ENCODE results near the gene GCNA. TPM values are rescaled to one million over a fixed set of nuclear protein-coding genes. Genes with fewer than 3 reads are reported as not detected.

The GCNA gene
- total RNA-seq, 1 donor from 2014 or later = 3.4 TPM

DNA sequence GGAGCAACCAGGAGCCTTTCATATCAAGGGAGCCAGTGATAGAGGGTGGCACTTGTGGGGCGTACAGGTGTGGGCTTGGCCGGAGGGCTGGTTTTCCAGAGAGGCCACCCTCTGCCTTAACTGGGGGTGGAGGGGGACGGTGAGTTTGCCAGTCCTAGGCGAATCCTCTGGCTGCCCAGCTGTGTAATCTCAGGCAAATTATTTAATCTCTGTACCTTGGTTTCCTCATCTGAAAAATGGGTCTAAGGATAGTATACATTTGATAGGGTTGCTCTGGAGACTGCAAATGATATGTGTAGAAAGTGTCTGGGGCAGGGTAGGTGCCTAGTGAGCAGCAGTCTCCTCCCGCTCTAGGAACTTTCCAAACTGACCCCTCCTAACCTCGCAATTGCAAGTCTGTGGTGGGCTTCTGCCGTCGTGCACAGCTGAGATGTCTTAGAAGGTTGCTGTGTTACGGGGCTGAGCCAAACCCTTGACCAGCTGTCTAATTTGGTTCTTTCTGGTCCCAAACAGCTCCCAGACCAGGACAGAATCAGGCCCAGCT lies 43.9 kb downstream of the GCNA start:
- no peak overlapping the region for H3K4me3 Mint-ChIP-seq (ENCODE audit: low read depth)
- H3K36me3 Mint-ChIP-seq (ENCODE audit: low read depth) = peaks cover 8% of the 10 kb centered on the region
- H3K27ac Mint-ChIP-seq = peak overlapping the region; percentile 91
- H3K4me1 Mint-ChIP-seq (ENCODE audit: low read depth) = peaks cover 51% of the 10 kb centered on the region
- intact Hi-C loops (cut with micrococcal nuclease) = no loop called here
- H3K27me3 Mint-ChIP-seq (ENCODE audit: low read depth) = no peaks in the 10 kb centered on the region
- H3K9me3 Mint-ChIP-seq = no peaks in the 10 kb centered on the region
- no peak for DNase-seq (ENCODE audit: low spot score)

DNA sequence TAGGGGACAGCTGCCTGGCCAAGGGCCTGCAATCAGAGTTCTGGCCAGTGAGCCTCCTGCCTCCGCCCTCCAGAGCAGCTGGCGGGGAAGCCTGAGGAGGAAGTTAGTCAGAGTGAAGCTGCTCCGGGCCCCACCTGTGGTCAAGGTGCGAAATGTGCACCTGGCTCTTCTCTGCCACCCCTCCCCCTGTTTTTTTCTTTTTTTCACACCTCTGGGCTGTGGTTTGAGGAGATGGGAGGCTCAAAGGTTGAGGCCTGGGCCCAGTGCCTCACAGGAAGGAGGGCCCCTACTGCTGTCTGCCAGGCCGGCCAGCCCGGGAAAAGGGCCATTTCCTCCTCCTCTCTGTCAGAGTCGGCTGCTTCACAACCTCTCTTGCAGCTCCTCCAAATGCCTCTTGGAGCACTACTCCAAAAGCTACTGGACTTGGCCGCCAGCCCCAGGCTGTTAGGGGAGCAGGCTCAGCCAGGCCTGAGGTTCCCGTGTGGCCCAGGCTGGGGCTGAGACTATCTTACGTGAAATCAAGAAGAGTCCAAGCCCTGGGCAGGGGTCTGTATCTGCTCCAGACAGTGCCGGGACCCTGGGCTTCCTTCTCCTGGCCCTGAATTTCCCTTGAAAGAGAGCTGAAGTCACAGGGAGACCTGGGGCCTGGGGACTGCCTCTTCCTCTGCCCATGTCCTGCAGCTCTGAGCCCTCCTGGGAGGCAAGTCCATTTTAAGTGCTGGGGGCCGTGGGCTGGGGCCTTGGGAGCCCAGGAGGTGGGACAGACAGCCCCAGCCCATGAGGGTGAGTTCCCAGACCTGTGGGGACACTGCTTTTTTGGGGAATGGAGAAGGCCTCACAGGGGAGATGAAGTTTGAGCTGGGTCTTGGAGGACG lies 44.6 kb downstream of the GCNA start:
- peaks cover 46% of the 10 kb centered on the region for H3K4me1 Mint-ChIP-seq (ENCODE audit: low read depth)
- peaks cover 8% of the 10 kb centered on the region for H3K36me3 Mint-ChIP-seq (ENCODE audit: low read depth)
- peak overlapping the region; percentile 57 for H3K4me3 Mint-ChIP-seq (ENCODE audit: low read depth)
- DNase-seq (ENCODE audit: low spot score) = peak; percentile 25
- intact Hi-C loops (cut with micrococcal nuclease) = no loop called here
- no peaks in the 10 kb centered on the region for H3K27me3 Mint-ChIP-seq (ENCODE audit: low read depth)
- H3K27ac Mint-ChIP-seq = peak overlapping the region; percentile 91
- no peaks in the 10 kb centered on the region for H3K9me3 Mint-ChIP-seq

DNA sequence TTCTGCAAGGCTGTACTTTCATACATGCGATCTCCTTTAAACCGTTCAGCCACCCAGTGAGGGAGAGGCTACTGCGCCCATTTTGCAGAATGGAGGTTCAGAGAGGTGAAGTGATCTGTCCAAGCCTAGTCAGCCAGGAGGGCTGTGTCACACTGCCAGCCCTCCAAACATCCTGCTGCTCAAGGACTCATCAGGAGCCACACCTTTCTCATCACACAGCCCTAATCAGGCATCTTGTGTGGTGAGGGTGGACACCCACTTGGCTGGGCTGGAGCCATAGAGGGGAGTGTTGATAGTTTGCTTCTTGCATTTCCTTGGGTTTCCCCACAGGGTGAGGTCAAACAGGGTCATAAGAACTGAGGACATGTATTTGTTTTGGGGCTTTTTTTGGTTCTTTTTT lies 45.5 kb downstream of the GCNA start:
- Mint-ChIP-seq H3K4me1 (ENCODE audit: low read depth) (peaks cover 38% of the 10 kb centered on the region), H3K4me3 (ENCODE audit: low read depth) (peak overlapping the region; percentile 55), H3K27ac (peak overlapping the region; percentile 91), H3K27me3 (ENCODE audit: low read depth) (no peaks in the 10 kb centered on the region), H3K36me3 (ENCODE audit: low read depth) (peaks cover 8% of the 10 kb centered on the region), H3K9me3 (no peaks in the 10 kb centered on the region)
- intact Hi-C loops (cut with micrococcal nuclease) = no loop called here
- no peak for DNase-seq (ENCODE audit: low spot score)

DNA sequence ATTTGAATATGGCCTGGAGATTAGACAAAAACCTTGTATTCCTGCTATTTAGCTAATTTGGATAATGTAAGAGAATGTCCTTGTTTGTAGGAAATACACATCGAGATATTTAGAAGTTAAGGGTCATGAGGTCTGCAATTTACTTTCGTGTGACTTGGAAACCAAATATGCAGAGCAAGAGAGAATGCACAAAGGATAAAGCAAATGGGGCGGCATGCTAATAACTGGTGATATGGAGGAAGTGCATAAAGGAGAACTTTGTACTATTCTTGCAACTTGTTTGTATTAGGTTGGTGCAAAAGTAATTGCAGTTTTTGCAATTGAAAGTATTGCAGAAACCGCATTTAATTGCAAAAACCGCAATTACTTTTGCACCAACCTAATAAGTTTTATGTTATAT lies 47.2 kb downstream of the GCNA start:
- intact Hi-C loops (cut with micrococcal nuclease) = no loop called here
- H3K4me1 Mint-ChIP-seq (ENCODE audit: low read depth) = peaks cover 32% of the 10 kb centered on the region
- H3K27me3 Mint-ChIP-seq (ENCODE audit: low read depth) = no peaks in the 10 kb centered on the region
- no peak for DNase-seq (ENCODE audit: low spot score)
- no peak overlapping the region for H3K27ac Mint-ChIP-seq
- no peak overlapping the region for H3K4me3 Mint-ChIP-seq (ENCODE audit: low read depth)
- no peaks in the 10 kb centered on the region for H3K36me3 Mint-ChIP-seq (ENCODE audit: low read depth)
- H3K9me3 Mint-ChIP-seq = no peaks in the 10 kb centered on the region

DNA sequence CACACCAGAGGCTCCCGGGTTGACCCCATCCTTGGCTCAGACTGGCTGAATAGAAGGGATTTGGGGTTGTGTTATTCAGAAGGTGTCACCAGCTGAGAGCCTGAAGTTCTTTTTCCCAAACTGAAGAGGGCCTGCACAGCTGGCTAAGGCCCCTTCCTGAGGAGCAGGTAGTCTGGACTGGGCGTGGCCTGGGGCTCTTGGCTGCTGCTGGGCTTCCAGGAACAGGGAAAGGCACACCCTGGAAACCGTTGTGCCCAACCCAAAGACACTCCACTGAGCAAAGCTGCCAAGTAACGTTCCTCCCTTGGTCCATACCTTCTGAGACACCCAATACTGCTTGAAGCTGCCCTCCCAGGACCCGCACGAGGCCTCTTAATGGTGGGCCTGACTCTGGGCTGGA lies 48.3 kb downstream of the GCNA start:
- Mint-ChIP-seq H3K36me3 (ENCODE audit: low read depth) (no peaks in the 10 kb centered on the region), H3K4me3 (ENCODE audit: low read depth) (no peak overlapping the region), H3K27ac (no peak overlapping the region), H3K27me3 (ENCODE audit: low read depth) (no peaks in the 10 kb centered on the region), H3K4me1 (ENCODE audit: low read depth) (peaks cover 27% of the 10 kb centered on the region), H3K9me3 (no peaks in the 10 kb centered on the region)
- intact Hi-C loops (cut with micrococcal nuclease) = no loop called here
- DNase-seq (ENCODE audit: low spot score) = no peak

DNA sequence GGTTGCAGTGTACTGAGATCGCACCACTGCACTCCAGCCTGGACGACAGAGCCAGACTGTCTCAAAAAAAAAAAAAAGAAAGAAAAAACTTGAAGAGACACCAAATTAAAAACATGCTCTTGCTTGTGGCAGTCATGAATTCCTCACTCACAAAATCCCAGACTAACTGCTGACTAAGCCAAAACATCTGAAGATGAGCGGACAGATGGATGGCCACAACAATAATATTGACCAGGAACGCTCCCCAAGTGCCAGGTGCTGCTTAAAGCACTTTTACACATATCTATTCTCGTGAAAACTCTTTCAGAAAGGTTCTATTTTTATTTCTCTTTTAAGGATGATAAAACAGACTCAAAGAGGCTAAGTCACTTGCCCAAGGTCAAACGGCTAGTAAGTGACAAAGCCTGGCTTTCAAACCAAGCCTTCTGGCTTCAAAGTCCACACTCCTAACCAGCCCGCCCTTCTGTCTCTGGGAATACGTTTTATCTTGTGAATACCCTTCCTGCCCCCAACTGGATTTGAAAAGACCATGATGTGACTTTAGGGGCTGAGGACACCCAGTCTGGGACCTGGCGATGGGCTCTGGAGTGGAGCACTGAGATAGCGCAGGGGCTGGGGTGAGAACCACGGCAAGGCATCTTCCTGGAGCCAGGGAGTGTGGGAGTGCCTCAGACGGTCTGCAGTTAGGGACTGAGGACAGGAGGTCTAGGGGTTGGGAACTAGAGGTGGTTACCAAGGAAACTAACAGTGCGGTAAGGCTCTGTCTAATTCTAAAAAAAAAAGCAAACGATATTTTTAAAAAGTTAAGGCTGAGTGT lies 49.6 kb downstream of the GCNA start:
- no peak for DNase-seq (ENCODE audit: low spot score)
- Mint-ChIP-seq H3K4me3 (ENCODE audit: low read depth) (no peak overlapping the region), H3K27me3 (ENCODE audit: low read depth) (no peaks in the 10 kb centered on the region), H3K27ac (no peak overlapping the region), H3K36me3 (ENCODE audit: low read depth) (no peaks in the 10 kb centered on the region), H3K4me1 (ENCODE audit: low read depth) (peaks cover 17% of the 10 kb centered on the region), H3K9me3 (no peaks in the 10 kb centered on the region)
- intact Hi-C loops (cut with micrococcal nuclease) = no loop called here

DNA sequence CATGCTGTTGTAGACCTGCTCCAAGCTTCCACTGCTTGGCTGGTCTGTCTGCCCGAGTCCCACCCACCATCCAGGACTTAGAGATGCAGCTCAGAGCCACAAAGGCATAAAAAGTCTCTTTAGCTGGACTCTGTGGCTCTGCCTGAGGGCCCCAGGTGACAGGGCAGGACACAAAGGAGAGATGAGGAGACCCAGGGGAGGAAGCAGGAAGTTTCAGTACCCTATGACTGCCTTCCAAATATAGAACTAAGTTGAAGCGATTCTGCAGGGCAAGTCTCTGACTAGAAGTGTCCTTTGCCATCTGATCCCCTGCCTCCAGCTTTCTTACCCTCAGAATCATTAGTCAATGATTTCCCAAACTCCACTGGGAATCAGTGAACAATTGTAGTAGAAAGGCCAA lies 51.2 kb downstream of the GCNA start:
- no peaks in the 10 kb centered on the region for H3K9me3 Mint-ChIP-seq
- H3K4me1 Mint-ChIP-seq (ENCODE audit: low read depth) = peaks cover 5% of the 10 kb centered on the region
- no peak overlapping the region for H3K27ac Mint-ChIP-seq
- H3K4me3 Mint-ChIP-seq (ENCODE audit: low read depth) = no peak overlapping the region
- no peak for DNase-seq (ENCODE audit: low spot score)
- intact Hi-C loops (cut with micrococcal nuclease) = no loop called here
- no peaks in the 10 kb centered on the region for H3K36me3 Mint-ChIP-seq (ENCODE audit: low read depth)
- H3K27me3 Mint-ChIP-seq (ENCODE audit: low read depth) = no peaks in the 10 kb centered on the region

DNA sequence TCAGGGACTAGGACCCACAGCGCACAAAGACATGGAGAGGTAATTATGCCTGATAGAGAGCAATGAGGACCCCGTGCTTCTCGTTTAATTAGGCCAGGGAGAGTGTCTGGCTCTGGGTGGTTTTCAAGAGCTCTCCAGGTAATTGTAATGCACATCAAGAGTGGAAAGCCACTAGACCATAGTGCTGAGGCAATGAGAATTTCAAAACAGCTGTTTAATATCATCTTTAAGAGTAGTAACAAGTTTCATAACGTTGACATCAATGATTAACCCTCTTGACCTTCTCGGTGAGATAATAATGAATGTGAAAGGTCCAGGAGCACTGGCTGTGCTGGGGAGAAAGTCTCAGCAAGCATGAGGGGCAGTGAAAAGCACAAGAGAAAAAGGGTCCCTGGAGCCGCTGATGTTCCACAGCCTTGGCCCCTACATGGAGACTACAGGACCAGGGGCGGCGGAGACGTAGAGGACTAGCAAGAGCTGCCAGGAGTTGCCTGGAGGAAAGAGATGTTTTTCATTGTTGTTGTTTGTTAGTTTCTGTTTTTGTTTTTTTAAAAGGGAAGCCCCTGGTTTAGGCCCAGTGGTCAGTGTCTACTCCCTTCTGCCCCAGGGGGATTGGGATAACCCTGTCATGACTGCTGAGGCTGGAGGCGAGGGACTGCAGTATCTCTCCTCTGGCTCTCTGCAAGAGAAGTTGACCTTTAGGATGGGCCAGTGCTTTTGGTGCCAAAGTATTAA lies 54.9 kb downstream of the GCNA start:
- no peaks in the 10 kb centered on the region for H3K27me3 Mint-ChIP-seq (ENCODE audit: low read depth)
- intact Hi-C loops (cut with micrococcal nuclease) = no loop called here
- H3K4me3 Mint-ChIP-seq (ENCODE audit: low read depth) = no peak overlapping the region
- no peak overlapping the region for H3K27ac Mint-ChIP-seq
- H3K9me3 Mint-ChIP-seq = no peaks in the 10 kb centered on the region
- no peak for DNase-seq (ENCODE audit: low spot score)
- peaks cover 17% of the 10 kb centered on the region for H3K4me1 Mint-ChIP-seq (ENCODE audit: low read depth)
- H3K36me3 Mint-ChIP-seq (ENCODE audit: low read depth) = no peaks in the 10 kb centered on the region

DNA sequence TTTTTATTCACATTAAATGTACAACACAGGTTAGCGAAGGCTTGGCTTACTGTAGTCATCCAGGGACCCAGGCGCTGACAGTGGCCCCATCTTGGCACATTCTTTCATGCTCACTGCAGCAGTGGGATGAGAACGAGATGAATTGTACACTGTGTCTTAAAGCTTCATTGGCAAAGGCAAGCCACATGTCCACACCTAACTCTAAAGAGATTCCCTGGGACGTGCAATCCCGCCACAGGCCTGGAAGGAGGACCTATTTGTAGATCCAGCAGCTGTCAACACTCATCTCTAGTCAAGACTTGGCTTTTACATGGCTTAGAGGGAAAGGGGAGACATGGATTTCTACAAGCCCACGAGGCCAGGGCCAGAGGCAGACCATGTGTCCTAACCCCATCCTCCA lies 56.1 kb downstream of the GCNA start:
- Mint-ChIP-seq H3K27ac (no peak overlapping the region), H3K4me3 (ENCODE audit: low read depth) (no peak overlapping the region), H3K9me3 (no peaks in the 10 kb centered on the region), H3K4me1 (ENCODE audit: low read depth) (peaks cover 15% of the 10 kb centered on the region), H3K27me3 (ENCODE audit: low read depth) (no peaks in the 10 kb centered on the region), H3K36me3 (ENCODE audit: low read depth) (no peaks in the 10 kb centered on the region)
- intact Hi-C loops (cut with micrococcal nuclease) = no loop called here
- no peak for DNase-seq (ENCODE audit: low spot score)

DNA sequence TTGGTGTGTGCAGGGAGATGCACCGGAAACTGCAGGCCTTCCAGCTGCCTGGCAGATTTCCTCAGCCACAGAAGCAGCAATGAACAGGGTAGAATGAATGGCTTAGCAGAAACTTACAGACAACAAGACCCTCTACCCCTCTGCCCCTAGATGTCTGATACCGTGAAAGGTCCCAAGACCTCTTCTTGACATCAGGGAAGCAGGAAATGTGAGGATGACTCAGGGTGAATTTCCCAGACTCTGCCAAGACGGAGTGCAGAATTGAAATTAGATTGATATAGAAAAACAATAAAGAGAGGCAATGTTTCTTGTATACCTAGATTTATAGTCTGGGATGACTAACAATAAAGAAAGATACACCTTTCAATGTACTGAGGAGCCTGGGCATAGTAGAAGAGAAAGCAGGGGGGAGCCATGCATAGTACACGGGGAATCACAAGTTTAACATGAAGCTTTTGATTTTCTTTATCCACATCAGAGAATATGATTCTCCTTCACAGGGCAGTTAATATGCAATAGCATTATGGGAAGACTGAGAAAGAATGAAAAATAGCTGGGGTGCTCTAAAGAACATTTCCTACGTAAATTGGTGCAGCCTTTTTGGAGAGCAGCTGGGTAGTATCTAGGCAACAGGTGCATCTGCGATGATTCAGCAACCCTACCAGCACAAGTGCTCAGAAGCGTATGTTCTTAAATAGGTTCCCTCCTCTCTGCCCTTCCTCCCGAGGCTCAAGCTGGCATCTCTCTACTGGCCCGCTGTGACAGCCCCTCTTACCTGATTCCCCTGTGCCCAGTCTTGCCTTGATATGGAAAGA lies 58.4 kb downstream of the GCNA start:
- intact Hi-C loops (cut with micrococcal nuclease) = no loop called here
- peaks cover 12% of the 10 kb centered on the region for H3K4me1 Mint-ChIP-seq (ENCODE audit: low read depth)
- peak overlapping the region; percentile 67 for H3K27ac Mint-ChIP-seq
- no peak for DNase-seq (ENCODE audit: low spot score)
- H3K27me3 Mint-ChIP-seq (ENCODE audit: low read depth) = no peaks in the 10 kb centered on the region
- H3K9me3 Mint-ChIP-seq = no peaks in the 10 kb centered on the region
- H3K4me3 Mint-ChIP-seq (ENCODE audit: low read depth) = no peak overlapping the region
- H3K36me3 Mint-ChIP-seq (ENCODE audit: low read depth) = no peaks in the 10 kb centered on the region

DNA sequence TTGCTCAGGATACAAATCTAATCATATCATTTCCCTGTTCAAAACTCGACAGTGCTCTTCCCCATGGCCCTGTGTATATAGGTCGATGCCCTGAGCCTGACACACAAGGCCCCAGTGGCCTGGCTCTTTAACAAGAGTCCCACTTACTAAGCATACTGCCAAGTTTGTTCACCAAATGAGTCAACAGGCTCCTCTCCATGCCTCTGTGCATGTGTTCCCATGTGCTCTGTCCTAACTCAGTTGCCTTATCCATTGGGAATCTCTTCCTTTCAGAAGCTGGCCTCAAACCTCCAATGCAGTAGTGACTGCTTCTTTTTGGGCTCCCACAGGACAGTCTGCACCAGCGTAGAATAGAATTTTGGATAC lies 59.0 kb downstream of the GCNA start:
- Mint-ChIP-seq H3K9me3 (no peaks in the 10 kb centered on the region), H3K36me3 (ENCODE audit: low read depth) (no peaks in the 10 kb centered on the region), H3K27me3 (ENCODE audit: low read depth) (no peaks in the 10 kb centered on the region), H3K4me1 (ENCODE audit: low read depth) (peaks cover 12% of the 10 kb centered on the region), H3K4me3 (ENCODE audit: low read depth) (no peak overlapping the region), H3K27ac (peak overlapping the region; percentile 67)
- no peak for DNase-seq (ENCODE audit: low spot score)
- intact Hi-C loops (cut with micrococcal nuclease) = no loop called here

DNA sequence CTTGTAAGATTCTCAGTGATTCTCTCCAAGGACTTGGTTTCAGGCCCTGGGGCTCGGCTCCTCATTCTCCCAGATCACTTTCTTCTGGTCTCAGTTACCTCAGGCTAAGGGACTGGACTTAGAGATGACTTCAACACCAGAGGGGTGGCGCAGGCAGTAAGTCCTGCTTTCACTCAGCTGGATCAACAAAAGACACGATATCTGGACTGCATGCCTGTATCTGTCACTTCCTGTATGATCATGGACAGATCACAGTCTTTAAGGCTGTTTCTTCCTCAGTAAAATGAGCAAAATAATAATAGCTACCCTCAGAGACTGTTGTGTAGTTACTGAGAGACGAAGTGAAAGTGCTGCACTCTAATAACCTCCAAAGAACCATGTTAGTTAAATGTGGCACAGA lies 59.6 kb downstream of the GCNA start:
- H3K4me1 Mint-ChIP-seq (ENCODE audit: low read depth) = peaks cover 12% of the 10 kb centered on the region
- no peaks in the 10 kb centered on the region for H3K9me3 Mint-ChIP-seq
- H3K27ac Mint-ChIP-seq = no peak overlapping the region
- H3K27me3 Mint-ChIP-seq (ENCODE audit: low read depth) = no peaks in the 10 kb centered on the region
- DNase-seq (ENCODE audit: low spot score) = no peak
- H3K36me3 Mint-ChIP-seq (ENCODE audit: low read depth) = no peaks in the 10 kb centered on the region
- no peak overlapping the region for H3K4me3 Mint-ChIP-seq (ENCODE audit: low read depth)
- intact Hi-C loops (cut with micrococcal nuclease) = loop anchor here (1.0 kb wide), 1 partner anchor 19 kb away; no protein-coding TSS in a partner anchor

Measured in activated T-helper 2 cell treated with anti-CD3 and anti-CD28 coated beads, Interferon-gamma antibody, Interleukin-2, Interleukin-4, amounts not matched to agents 10 μg/mL and 5 μg/mL and 100 μg/mL, durations not matched to agents 14 hours and 24 hours and 36 hours (primary cell).